ENCODE measurements around the gene ARHGAP8. TPM values are rescaled to one million over a fixed set of nuclear protein-coding genes. Genes with fewer than 3 reads are reported as not detected.
"Not testable (repeated sequence)": the region's sequence is repeated elsewhere in the genome, so short reads cannot be mapped to it uniquely, and the experiment has no call there.

ARHGAP8 gene
- total RNA-seq, 1 donor from 2014 or later = 18.1 TPM

DNA sequence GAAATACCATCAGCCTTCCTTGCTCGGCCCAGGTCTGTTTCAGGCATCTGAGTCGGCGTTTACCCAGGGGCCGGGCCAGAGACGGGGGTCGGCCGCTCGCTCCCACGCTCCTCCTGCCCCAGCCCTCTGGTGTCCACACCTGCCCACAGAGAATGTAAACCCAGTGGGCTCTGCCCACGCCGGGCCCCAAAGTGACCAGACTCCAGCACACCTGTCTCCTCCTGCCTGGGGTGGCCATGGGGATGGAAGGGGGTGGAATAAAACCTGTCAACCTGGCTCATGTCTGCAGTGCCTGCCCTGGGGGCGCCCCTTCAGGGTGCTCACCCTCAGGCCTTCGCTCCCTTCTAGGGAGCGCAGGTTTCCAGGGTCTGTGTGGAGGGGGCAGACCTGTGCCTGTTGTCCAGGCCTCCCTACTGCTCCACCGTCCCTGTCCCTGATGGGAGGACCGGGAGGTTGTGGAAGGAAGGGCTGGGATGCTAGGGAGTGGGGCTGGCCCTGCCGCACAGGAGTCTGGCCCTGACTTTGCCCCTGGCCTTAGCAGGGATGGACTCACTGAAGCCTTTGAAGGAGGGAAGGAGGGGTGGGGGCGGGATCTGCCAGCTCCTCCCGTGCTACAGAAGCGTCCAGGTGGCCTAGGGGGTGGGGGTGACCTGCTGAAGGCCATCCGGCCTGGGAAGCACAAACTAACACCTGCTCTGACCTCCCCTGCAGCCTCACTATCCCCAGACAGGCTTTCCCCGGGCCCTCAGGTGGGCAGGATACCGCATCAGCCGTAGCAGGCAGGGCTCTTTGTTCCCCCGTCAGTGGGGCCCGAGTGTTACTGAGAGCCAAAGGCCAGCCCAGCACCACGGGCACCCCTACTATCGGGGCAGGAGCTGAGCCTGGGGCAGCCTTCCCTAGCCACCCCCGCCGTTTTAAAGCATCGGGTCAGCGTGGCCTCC, 14.7 kb upstream of the ARHGAP8 start:
- TF ChIP-seq, protein P1, sequence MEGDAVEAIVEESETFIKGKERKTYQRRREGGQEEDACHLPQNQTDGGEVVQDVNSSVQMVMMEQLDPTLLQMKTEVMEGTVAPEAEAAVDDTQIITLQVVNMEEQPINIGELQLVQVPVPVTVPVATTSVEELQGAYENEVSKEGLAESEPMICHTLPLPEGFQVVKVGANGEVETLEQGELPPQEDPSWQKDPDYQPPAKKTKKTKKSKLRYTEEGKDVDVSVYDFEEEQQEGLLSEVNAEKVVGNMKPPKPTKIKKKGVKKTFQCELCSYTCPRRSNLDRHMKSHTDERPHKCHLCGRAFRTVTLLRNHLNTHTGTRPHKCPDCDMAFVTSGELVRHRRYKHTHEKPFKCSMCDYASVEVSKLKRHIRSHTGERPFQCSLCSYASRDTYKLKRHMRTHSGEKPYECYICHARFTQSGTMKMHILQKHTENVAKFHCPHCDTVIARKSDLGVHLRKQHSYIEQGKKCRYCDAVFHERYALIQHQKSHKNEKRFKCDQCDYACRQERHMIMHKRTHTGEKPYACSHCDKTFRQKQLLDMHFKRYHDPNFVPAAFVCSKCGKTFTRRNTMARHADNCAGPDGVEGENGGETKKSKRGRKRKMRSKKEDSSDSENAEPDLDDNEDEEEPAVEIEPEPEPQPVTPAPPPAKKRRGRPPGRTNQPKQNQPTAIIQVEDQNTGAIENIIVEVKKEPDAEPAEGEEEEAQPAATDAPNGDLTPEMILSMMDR (IDR thresholded peaks at IDR 0.05) = no peak
- Histone ChIP-seq H3K4me3 (no peak overlapping the region), H3K9me3 (no peaks in the 10 kb centered on the region), H3K27ac (no peak overlapping the region), H3K27me3 (no peaks in the 10 kb centered on the region), H3K4me1 (peaks cover 7% of the 10 kb centered on the region), H3K36me3 (no peaks in the 10 kb centered on the region)
- DNase-seq = no peak
- intact Hi-C loops (cut with DNase I) = no loop called here
- no peak for ATAC-seq

DNA sequence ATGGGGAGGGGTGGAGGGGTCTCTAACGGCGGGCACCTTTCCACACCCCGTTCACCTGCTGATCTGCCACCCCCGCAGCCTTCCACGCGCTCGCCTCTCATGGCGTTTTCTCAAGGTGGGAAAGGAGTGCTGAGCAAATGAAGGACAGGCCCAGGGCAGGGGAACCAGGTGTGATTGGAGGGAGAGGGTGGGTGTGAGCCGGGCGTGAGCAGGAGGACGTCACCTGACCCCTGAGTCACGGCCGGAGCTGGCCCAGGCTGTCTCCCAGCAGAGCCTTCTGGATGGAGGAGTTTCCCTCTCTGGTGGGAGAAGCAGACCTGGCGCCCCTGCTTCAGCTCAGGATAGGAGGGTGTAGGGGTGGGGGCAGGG, 14.0 kb upstream of the ARHGAP8 start:
- intact Hi-C loops (cut with DNase I) = no loop called here
- no peaks in the 10 kb centered on the region for H3K27me3 ChIP-seq
- H3K9me3 ChIP-seq = no peaks in the 10 kb centered on the region
- no peak overlapping the region for H3K27ac ChIP-seq
- TF ChIP-seq, protein P1 (IDR thresholded peaks at IDR 0.05) = no peak
- no peaks in the 10 kb centered on the region for H3K36me3 ChIP-seq
- no peak overlapping the region for H3K4me3 ChIP-seq
- ATAC-seq = peak; percentile 51
- DNase-seq = no peak
- H3K4me1 ChIP-seq = peaks cover 7% of the 10 kb centered on the region

DNA sequence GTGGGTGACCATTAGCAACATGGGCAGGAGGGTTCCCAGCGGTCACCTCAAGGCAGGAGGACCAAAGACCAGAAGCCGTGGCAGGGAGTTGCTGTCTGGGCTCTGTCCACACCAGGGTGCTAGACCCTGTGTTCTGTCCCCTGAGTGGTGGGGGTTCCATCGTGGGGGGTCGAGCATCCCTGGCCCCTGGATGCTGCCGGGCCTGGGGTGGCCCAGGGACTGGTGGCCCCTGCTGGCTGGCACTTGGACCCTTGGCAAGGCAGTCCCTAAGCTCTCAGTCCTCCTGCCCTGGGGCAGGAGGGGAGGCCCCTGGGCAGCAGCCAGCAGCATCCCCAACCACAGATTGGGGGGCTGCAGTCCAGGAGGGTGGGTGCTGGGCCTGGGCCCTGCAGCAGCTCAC, 13.4 kb upstream of the ARHGAP8 start:
- no peak for DNase-seq
- H3K27me3 ChIP-seq = no peaks in the 10 kb centered on the region
- TF ChIP-seq, protein P1 (IDR thresholded peaks at IDR 0.05) = no peak
- no peak overlapping the region for H3K27ac ChIP-seq
- no peak overlapping the region for H3K4me3 ChIP-seq
- peaks cover 7% of the 10 kb centered on the region for H3K4me1 ChIP-seq
- no peaks in the 10 kb centered on the region for H3K9me3 ChIP-seq
- intact Hi-C loops (cut with DNase I) = no loop called here
- no peaks in the 10 kb centered on the region for H3K36me3 ChIP-seq
- ATAC-seq = no peak

DNA sequence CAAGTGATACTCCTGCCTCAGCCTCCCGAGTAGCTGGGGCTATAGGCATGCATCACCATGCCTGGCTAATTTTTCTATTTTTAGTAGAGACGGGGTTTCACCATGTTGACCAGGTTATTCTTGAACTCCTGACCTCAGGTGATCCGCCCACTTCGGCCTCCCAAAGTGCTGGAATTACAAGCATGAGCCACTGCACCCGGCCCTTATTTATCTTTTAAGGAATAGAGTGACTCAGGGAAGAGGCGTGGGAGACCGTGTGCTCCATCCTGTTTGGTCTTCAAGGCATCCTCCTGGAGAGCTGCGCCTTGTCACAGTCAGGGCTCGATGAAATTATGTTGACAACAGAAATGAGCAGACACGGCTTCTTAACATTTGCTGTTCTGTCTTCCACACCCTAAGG, 12.7 kb upstream of the ARHGAP8 start:
- H3K9me3 ChIP-seq; intact Hi-C loops (cut with DNase I); H3K4me3 ChIP-seq; H3K36me3 ChIP-seq; DNase-seq; H3K27me3 ChIP-seq; H3K4me1 ChIP-seq; H3K27ac ChIP-seq: not testable (repeated sequence)
- ATAC-seq = peak; percentile 6

DNA sequence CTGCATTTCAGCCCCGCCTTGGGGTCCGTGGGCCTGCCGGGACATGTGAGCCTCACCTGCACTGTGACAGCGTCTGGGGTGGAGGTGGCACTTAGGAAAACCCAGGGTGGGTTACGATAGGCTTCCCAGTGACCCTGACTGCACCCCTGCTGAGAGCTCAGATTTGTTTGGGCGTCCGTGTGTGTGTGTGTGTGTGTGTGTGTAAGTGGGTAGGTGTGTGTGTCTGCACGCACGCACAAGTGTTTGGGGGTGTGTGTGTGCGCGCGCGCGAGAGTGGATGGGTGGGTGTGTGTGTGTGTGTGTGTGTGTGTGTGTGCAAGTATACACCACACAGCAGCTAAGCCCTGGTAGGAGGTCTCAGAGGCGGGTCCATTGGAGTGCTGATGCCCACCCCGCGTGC, 12.1 kb upstream of the ARHGAP8 start:
- peaks cover 7% of the 10 kb centered on the region for H3K4me1 ChIP-seq
- ATAC-seq (no peak), DNase-seq (no peak)
- H3K36me3 ChIP-seq = no peaks in the 10 kb centered on the region
- no peaks in the 10 kb centered on the region for H3K27me3 ChIP-seq
- no peak overlapping the region for H3K4me3 ChIP-seq
- intact Hi-C loops (cut with DNase I) = no loop called here
- TF ChIP-seq, protein P1 (IDR thresholded peaks at IDR 0.05) = no peak
- no peak overlapping the region for H3K27ac ChIP-seq
- no peaks in the 10 kb centered on the region for H3K9me3 ChIP-seq

DNA sequence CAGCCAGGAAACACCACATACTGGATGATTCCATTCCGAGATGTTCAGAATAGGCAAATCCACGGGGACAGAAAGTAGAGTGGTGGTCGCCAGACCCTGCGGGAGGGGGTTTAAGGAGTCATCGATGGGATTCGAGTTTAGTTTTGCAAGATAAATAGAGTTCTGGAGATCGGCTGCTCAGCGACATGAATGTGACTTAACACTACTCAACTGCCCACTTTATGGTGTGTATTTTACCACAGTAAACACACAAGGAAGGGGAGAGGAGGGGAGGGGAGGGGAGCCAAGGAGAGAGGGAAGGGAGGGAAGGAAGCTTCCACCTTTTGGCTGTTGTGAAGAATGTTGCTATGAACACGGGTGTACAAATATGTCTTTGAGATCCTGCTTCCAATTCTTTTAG, 10.4 kb upstream of the ARHGAP8 start:
- intact Hi-C loops (cut with DNase I) = no loop called here
- TF ChIP-seq, protein P1 (IDR thresholded peaks at IDR 0.05) = no peak
- no peak overlapping the region for H3K27ac ChIP-seq
- ATAC-seq (peak; percentile 71), DNase-seq (no peak)
- no peaks in the 10 kb centered on the region for H3K9me3 ChIP-seq
- H3K4me3 ChIP-seq = no peak overlapping the region
- no peaks in the 10 kb centered on the region for H3K36me3 ChIP-seq
- H3K4me1 ChIP-seq = peaks cover 4% of the 10 kb centered on the region
- no peaks in the 10 kb centered on the region for H3K27me3 ChIP-seq

All from upper lobe of right lung (tissue), 1 donor.